ENCODE results near the gene HOXA2.

The HOXA2 gene

DNA sequence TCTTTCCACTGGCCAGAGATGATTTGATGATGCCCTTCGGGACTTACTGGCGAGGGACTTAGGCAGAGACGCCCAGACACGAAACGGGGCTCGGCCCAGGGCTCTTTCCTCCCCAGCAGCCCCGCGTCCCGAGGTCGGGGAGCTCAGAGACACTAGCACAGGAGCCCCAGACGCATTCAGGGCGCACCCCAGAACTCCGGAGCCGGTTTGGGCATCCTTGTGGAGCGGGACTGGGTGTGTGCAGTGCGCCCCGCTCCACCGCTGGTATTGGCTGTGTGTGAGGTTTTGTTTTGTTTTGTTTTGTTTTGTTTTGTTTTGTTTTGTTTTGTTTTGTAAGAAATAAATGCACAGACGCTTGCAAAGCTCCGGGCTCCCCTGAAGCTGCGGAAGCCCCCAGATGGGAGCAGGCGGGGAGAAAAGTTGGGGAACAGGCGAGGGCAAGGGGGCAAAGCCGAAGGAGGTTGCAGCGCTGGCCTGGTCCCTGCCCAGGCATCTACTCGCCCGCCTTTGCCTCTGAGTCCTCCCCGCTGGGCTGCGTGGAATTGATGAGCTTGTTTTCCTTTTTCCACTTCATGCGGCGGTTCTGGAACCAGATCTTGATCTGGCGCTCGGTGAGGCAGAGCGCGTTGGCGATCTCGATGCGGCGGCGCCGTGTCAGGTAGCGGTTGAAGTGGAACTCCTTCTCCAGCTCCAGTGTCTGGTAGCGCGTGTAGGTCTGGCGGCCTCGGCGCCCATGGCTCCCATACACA is 42.9 kb upstream of the HOXA2 start:
- H4K20me1 ChIP-seq (ENCODE audit: low read depth, low read length): no peaks in the 10 kb centered on the region
- no peaks in the 10 kb centered on the region for H3K9me2 ChIP-seq (replicated peaks; ENCODE audit: insufficient read depth, low read length)
- no peak overlapping the region for H3K9ac ChIP-seq (ENCODE audit: low read length)
- no peak overlapping the region for H3K4me3 ChIP-seq (ENCODE audit: insufficient read depth, low read length, poor library complexity, severe bottlenecking)
- H3K4me2 ChIP-seq (ENCODE audit: low read depth, low read length, poor library complexity, severe bottlenecking): no peak overlapping the region
- no peaks in the 10 kb centered on the region for H3K27me3 ChIP-seq (ENCODE audit: low read length)
- H2AFZ ChIP-seq (ENCODE audit: low read depth, low read length, severe bottlenecking): no peak overlapping the region
- no peaks in the 10 kb centered on the region for H3K9me3 ChIP-seq (ENCODE audit: insufficient read depth, low read length)
- no peaks in the 10 kb centered on the region for H3K36me3 ChIP-seq (ENCODE audit: low read length)
- no peak overlapping the region for H3K27ac ChIP-seq (ENCODE audit: low read depth, low read length)
- no peaks in the 10 kb centered on the region for H3F3A ChIP-seq (ENCODE audit: insufficient read depth)
- peaks cover 13% of the 10 kb centered on the region; the same call in 1 of the 2 replicates for H3K79me2 ChIP-seq (ENCODE audit: insufficient read depth, low read length)
- TF ChIP-seq, protein P1, sequence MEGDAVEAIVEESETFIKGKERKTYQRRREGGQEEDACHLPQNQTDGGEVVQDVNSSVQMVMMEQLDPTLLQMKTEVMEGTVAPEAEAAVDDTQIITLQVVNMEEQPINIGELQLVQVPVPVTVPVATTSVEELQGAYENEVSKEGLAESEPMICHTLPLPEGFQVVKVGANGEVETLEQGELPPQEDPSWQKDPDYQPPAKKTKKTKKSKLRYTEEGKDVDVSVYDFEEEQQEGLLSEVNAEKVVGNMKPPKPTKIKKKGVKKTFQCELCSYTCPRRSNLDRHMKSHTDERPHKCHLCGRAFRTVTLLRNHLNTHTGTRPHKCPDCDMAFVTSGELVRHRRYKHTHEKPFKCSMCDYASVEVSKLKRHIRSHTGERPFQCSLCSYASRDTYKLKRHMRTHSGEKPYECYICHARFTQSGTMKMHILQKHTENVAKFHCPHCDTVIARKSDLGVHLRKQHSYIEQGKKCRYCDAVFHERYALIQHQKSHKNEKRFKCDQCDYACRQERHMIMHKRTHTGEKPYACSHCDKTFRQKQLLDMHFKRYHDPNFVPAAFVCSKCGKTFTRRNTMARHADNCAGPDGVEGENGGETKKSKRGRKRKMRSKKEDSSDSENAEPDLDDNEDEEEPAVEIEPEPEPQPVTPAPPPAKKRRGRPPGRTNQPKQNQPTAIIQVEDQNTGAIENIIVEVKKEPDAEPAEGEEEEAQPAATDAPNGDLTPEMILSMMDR (IDR thresholded peaks at IDR 0.05; ENCODE audit: insufficient read depth, low read length, poor library complexity, severe bottlenecking): no peak
- TF ChIP-seq EZH2phosphoT487 (conservative IDR thresholded peaks at IDR 0.05; ENCODE audit: low read length): no peak

DNA sequence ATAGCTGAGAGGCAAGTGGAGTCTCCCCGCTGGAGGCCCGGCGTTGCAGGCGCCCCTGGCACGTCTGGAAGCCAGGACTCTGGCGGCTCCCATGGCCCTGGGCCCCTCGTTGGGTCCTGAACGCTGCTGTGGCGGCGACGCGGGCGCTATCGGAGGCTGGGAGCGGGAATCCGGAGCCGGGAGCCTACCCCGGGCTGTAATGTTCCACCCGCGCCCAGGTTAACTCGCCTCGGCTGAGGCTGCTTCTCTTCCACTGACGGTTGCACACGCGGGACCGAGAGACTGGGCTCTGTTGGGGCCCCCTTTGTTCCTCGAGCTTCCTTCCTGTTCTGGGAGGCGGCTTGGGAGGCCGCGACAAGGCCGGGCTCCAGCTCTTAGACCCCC is 42.3 kb upstream of the HOXA2 start:
- no peaks in the 10 kb centered on the region for H3K9me3 ChIP-seq (ENCODE audit: insufficient read depth, low read length)
- no peak overlapping the region for H3K4me3 ChIP-seq (ENCODE audit: insufficient read depth, low read length, poor library complexity, severe bottlenecking)
- H3K9ac ChIP-seq (ENCODE audit: low read length): no peak overlapping the region
- no peaks in the 10 kb centered on the region for H3K27me3 ChIP-seq (ENCODE audit: low read length)
- H3K36me3 ChIP-seq (ENCODE audit: low read length): no peaks in the 10 kb centered on the region
- TF ChIP-seq, protein P1 (IDR thresholded peaks at IDR 0.05; ENCODE audit: insufficient read depth, low read length, poor library complexity, severe bottlenecking): no peak
- no peak for TF ChIP-seq EZH2phosphoT487 (conservative IDR thresholded peaks at IDR 0.05; ENCODE audit: low read length)
- H3K9me2 ChIP-seq (replicated peaks; ENCODE audit: insufficient read depth, low read length): no peaks in the 10 kb centered on the region
- no peak overlapping the region for H3K27ac ChIP-seq (ENCODE audit: low read depth, low read length)
- H4K20me1 ChIP-seq (ENCODE audit: low read depth, low read length): no peaks in the 10 kb centered on the region
- no peak overlapping the region for H3K4me2 ChIP-seq (ENCODE audit: low read depth, low read length, poor library complexity, severe bottlenecking)
- no peak overlapping the region for H2AFZ ChIP-seq (ENCODE audit: low read depth, low read length, severe bottlenecking)
- no peaks in the 10 kb centered on the region for H3F3A ChIP-seq (ENCODE audit: insufficient read depth)
- H3K79me2 ChIP-seq (ENCODE audit: insufficient read depth, low read length): peaks cover 7% of the 10 kb centered on the region; the same call in 1 of the 2 replicates

DNA sequence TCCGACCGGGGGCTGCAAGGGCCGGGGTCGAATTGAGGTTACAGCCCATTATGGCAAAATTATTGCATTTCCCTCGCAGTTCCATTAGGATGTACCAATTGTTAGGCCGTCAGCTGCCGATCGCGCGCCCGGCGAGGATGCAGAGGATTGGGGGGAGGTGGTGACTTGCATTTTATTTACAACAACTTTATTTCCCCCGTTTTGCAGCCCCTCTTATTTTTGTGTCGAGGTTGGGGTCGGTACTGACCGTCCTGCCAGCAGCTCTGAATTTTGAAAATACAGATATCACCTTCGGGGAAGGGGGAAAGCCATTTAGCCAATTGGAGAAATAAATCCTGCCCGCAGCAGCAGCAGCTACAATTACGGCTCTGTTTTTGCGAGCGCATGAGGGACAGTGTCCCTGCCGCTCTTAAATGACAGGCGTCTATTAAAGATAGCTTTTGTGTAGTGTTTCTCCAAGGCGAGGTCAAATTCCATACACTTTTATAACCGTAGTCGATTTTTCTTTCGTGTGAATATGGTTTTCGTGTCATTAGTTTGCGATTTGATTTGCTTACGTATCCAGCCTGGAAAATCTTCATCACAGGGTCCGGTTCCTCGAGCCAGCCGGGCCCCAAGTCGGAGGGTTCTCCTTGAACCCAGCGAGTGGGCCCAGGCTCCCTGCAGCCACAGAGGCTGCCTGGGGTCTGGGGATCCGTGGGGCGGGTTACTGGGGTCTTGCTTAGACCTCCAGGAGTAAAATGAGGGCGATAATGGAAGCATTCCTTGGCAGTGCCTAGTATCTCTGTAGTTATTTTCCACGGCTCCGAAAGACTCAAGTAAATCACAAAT is 41.7 kb upstream of the HOXA2 start:
- Histone ChIP-seq H3K4me3 (ENCODE audit: insufficient read depth, low read length, poor library complexity, severe bottlenecking) (no peak overlapping the region), H4K20me1 (ENCODE audit: low read depth, low read length) (no peaks in the 10 kb centered on the region), H2AFZ (ENCODE audit: low read depth, low read length, severe bottlenecking) (no peak overlapping the region), H3K27me3 (ENCODE audit: low read length) (no peaks in the 10 kb centered on the region), H3K9me3 (ENCODE audit: insufficient read depth, low read length) (no peaks in the 10 kb centered on the region), H3K27ac (ENCODE audit: low read depth, low read length) (no peak overlapping the region), H3K9ac (ENCODE audit: low read length) (no peak overlapping the region), H3K79me2 (ENCODE audit: insufficient read depth, low read length) (peaks cover 1% of the 10 kb centered on the region; the same call in 1 of the 2 replicates), H3K36me3 (ENCODE audit: low read length) (no peaks in the 10 kb centered on the region), H3K4me2 (ENCODE audit: low read depth, low read length, poor library complexity, severe bottlenecking) (no peak overlapping the region), H3F3A (ENCODE audit: insufficient read depth) (no peaks in the 10 kb centered on the region), H3K9me2 (replicated peaks; ENCODE audit: insufficient read depth, low read length) (no peaks in the 10 kb centered on the region)
- TF ChIP-seq, protein P1 (IDR thresholded peaks at IDR 0.05; ENCODE audit: insufficient read depth, low read length, poor library complexity, severe bottlenecking): no peak
- TF ChIP-seq EZH2phosphoT487 (conservative IDR thresholded peaks at IDR 0.05; ENCODE audit: low read length): no peak

Measured in SU-DHL-6 (cell line).